ENCODE results near the gene SLC32A1. TPM values are rescaled to one million over a fixed set of nuclear protein-coding genes. Genes with fewer than 3 reads are reported as not detected.

The SLC32A1 gene
- total RNA-seq, 1 experiment from 2014 or later = 0.24 TPM

DNA sequence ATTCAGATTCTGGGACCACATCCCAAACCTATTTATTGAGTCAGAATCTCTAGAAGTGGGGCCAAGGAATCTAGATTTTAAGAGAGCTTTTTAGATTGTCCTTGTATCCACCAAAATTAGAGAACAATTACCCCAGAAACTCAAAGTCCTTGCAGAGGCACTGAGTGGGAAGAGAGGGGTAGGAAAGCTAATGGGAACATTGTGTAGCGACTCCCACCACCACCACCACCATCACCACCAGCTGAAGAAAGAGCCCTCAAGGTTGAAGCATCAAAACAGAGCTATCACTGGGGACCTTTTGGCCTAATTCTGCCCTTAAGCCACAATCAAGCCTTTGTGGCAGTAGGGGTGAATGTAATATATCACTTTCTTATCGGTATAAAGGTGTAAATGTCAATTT lies 39.0 kb upstream of the SLC32A1 start:
- no peak overlapping the region for H2BK12ac ChIP-seq (ENCODE audit: insufficient read length, low read depth, low read length)
- Mint-ChIP-seq H3K4me3 (no peak overlapping the region), H3K27ac (no peak overlapping the region), H3K36me3 (ENCODE audit: insufficient read depth in 1 of 3, low read depth in 3 of 3) (no peaks in the 10 kb centered on the region), H3K27me3 (ENCODE audit: low read depth) (peaks cover 80% of the 10 kb centered on the region), H3K4me1 (no peaks in the 10 kb centered on the region), H3K9me3 (no peaks in the 10 kb centered on the region; a peak in 2 of 5 replicates)
- no peak overlapping the region for H2BK15ac ChIP-seq (ENCODE audit: low read depth, low read length)
- no peak overlapping the region for H3K27ac ChIP-seq (ENCODE audit: insufficient read length, low read depth, low read length)
- H3K14ac ChIP-seq (ENCODE audit: insufficient read depth, low read length) = no peak overlapping the region
- no peak overlapping the region for H4K91ac ChIP-seq (ENCODE audit: insufficient read length, low read depth, low read length)
- no peak overlapping the region for H2BK5ac ChIP-seq (ENCODE audit: insufficient read length, low read length)
- H3K9me3 ChIP-seq (ENCODE audit: control insufficient read depth, low read depth, low read length) = no peaks in the 10 kb centered on the region
- H3K56ac ChIP-seq (ENCODE audit: insufficient read length, low read depth, low read length) = no peak overlapping the region
- no peaks in the 10 kb centered on the region for H3K23me2 ChIP-seq (ENCODE audit: insufficient read length, low read depth, low read length, poor library complexity, severe bottlenecking)
- no peaks in the 10 kb centered on the region for H3K4me1 ChIP-seq (ENCODE audit: insufficient read depth, low read length)
- no peak overlapping the region for H3K4me2 ChIP-seq (ENCODE audit: insufficient read depth, insufficient read length, low read length)
- H2AFZ ChIP-seq (ENCODE audit: low read length) = no peak overlapping the region
- TF ChIP-seq, protein P1, sequence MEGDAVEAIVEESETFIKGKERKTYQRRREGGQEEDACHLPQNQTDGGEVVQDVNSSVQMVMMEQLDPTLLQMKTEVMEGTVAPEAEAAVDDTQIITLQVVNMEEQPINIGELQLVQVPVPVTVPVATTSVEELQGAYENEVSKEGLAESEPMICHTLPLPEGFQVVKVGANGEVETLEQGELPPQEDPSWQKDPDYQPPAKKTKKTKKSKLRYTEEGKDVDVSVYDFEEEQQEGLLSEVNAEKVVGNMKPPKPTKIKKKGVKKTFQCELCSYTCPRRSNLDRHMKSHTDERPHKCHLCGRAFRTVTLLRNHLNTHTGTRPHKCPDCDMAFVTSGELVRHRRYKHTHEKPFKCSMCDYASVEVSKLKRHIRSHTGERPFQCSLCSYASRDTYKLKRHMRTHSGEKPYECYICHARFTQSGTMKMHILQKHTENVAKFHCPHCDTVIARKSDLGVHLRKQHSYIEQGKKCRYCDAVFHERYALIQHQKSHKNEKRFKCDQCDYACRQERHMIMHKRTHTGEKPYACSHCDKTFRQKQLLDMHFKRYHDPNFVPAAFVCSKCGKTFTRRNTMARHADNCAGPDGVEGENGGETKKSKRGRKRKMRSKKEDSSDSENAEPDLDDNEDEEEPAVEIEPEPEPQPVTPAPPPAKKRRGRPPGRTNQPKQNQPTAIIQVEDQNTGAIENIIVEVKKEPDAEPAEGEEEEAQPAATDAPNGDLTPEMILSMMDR (conservative IDR thresholded peaks at IDR 0.05) = no peak
- H3K9ac ChIP-seq (ENCODE audit: extremely low read depth, insufficient read length, low read length) = no peak overlapping the region
- H4K5ac ChIP-seq (ENCODE audit: insufficient read length, low read depth, low read length) = no peak overlapping the region
- no peak overlapping the region for H2BK120ac ChIP-seq (ENCODE audit: low read depth, low read length, poor library complexity, severe bottlenecking)
- H3K23ac ChIP-seq (ENCODE audit: insufficient read length, low read depth, low read length) = no peak overlapping the region
- H3K27me3 ChIP-seq (ENCODE audit: insufficient read depth, low read length) = no peaks in the 10 kb centered on the region; the same call in 1 of the 2 replicates
- no peak for DNase-seq
- H3K18ac ChIP-seq (ENCODE audit: insufficient read length, low read depth, low read length) = no peak overlapping the region
- no peaks in the 10 kb centered on the region for H3K79me1 ChIP-seq (ENCODE audit: insufficient read depth, low read depth, low read length, poor library complexity, severe bottlenecking)
- WGBS (ENCODE audit: extremely low coverage, insufficient read length, low lambda C conversion rate) = no CpG with 5 or more reads among the region's 2 CpGs
- no peak overlapping the region for H3K4ac ChIP-seq (ENCODE audit: low read depth, low read length)
- H2AK5ac ChIP-seq (ENCODE audit: insufficient read length, low read length) = no peak overlapping the region
- H2BK20ac ChIP-seq (ENCODE audit: low read depth, low read length, poor library complexity, severe bottlenecking) = no peak overlapping the region
- H4K8ac ChIP-seq (replicated peaks; ENCODE audit: insufficient read length, low read depth, low read length) = no peak overlapping the region
- H3K79me2 ChIP-seq (ENCODE audit: insufficient read depth, low read length) = no peaks in the 10 kb centered on the region
- H4K20me1 ChIP-seq (ENCODE audit: control insufficient read depth, insufficient read depth, insufficient read length) = no peaks in the 10 kb centered on the region
- no peak overlapping the region for H3T11ph ChIP-seq (ENCODE audit: low read length)

All from H9 (cell line).